ENCODE results near the gene AMACR. TPM values are rescaled to one million over a fixed set of nuclear protein-coding genes. Genes with fewer than 3 reads are reported as not detected.

Gene AMACR
- total RNA-seq, 1 experiment from 2014 or later = 20.6 TPM

DNA sequence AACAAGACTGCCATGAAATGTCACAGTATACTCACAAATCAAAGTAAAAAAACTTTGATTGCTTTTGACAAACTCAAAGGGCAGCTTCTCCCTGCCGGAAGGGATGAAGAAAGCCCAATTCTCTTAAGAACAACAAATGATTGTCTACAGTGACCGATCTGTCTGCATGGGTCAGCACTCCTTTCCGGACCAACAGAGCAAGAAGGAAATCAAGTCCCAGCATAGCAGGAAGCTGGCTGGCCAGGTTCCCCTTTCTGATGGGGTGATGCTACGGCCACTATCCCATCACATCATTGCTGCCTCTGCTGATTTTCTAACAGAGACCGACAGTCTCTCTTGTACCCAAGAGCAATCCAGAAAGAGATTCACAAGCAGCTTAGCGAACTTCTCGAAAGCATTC is 34.5 kb upstream of the AMACR start:
- no TSS peak for BruUV-seq (replicated peaks)
- intact Hi-C loops (cut with micrococcal nuclease; ENCODE audit: unreplicated experiment) = no loop called here
- DNase-seq (ENCODE audit: low read depth, low spot score) = no peak
- Histone ChIP-seq H3K4me1 (ENCODE audit: control insufficient read depth, insufficient read depth, low read length) (no peaks in the 10 kb centered on the region), H3K27ac (ENCODE audit: low read length) (no peak overlapping the region), H3K27me3 (ENCODE audit: control insufficient read depth, insufficient read depth, low read length) (no peaks in the 10 kb centered on the region), H3K9me3 (ENCODE audit: control insufficient read depth, insufficient read depth, low read depth, low read length) (no peaks in the 10 kb centered on the region), H3K36me3 (ENCODE audit: control insufficient read depth, insufficient read depth, low read length) (no peaks in the 10 kb centered on the region), H3K4me3 (ENCODE audit: low read depth in 2 of 2, low read length in 2 of 2) (no peak overlapping the region)
- in situ Hi-C loops (cut with HindIII; ENCODE audit: low pct_unique_long_range_greater_than_20kb, low sequenced_read_pairs) = no loop called here
- TF ChIP-seq, protein P1, sequence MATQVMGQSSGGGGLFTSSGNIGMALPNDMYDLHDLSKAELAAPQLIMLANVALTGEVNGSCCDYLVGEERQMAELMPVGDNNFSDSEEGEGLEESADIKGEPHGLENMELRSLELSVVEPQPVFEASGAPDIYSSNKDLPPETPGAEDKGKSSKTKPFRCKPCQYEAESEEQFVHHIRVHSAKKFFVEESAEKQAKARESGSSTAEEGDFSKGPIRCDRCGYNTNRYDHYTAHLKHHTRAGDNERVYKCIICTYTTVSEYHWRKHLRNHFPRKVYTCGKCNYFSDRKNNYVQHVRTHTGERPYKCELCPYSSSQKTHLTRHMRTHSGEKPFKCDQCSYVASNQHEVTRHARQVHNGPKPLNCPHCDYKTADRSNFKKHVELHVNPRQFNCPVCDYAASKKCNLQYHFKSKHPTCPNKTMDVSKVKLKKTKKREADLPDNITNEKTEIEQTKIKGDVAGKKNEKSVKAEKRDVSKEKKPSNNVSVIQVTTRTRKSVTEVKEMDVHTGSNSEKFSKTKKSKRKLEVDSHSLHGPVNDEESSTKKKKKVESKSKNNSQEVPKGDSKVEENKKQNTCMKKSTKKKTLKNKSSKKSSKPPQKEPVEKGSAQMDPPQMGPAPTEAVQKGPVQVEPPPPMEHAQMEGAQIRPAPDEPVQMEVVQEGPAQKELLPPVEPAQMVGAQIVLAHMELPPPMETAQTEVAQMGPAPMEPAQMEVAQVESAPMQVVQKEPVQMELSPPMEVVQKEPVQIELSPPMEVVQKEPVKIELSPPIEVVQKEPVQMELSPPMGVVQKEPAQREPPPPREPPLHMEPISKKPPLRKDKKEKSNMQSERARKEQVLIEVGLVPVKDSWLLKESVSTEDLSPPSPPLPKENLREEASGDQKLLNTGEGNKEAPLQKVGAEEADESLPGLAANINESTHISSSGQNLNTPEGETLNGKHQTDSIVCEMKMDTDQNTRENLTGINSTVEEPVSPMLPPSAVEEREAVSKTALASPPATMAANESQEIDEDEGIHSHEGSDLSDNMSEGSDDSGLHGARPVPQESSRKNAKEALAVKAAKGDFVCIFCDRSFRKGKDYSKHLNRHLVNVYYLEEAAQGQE (IDR thresholded peaks at IDR 0.05; ENCODE audit: insufficient read depth in 1 of 2, low read depth in 2 of 2, low read length in 1 of 2) = no peak
- TF ChIP-seq POLR2AphosphoS5 (IDR thresholded peaks at IDR 0.05; ENCODE audit: low read depth, low read length) (no peak), SIN3A (IDR thresholded peaks at IDR 0.05; ENCODE audit: borderline replicate concordance, insufficient read depth, low read depth, low read length) (no peak), TCF7L2 (IDR thresholded peaks at IDR 0.05; ENCODE audit: low read depth, low read length) (no peak)
- TF ChIP-seq, protein P2, sequence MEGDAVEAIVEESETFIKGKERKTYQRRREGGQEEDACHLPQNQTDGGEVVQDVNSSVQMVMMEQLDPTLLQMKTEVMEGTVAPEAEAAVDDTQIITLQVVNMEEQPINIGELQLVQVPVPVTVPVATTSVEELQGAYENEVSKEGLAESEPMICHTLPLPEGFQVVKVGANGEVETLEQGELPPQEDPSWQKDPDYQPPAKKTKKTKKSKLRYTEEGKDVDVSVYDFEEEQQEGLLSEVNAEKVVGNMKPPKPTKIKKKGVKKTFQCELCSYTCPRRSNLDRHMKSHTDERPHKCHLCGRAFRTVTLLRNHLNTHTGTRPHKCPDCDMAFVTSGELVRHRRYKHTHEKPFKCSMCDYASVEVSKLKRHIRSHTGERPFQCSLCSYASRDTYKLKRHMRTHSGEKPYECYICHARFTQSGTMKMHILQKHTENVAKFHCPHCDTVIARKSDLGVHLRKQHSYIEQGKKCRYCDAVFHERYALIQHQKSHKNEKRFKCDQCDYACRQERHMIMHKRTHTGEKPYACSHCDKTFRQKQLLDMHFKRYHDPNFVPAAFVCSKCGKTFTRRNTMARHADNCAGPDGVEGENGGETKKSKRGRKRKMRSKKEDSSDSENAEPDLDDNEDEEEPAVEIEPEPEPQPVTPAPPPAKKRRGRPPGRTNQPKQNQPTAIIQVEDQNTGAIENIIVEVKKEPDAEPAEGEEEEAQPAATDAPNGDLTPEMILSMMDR (IDR thresholded peaks at IDR 0.05) = no peak
- no peak for ATAC-seq
- ChIA-PET CTCF (no interaction called here), POLR2A (no interaction called here)

- ATAC-seq (no peak), DNase-seq (ENCODE audit: low read depth, low spot score) (no peak)
- no peaks in the 10 kb centered on the region for H3K4me1 ChIP-seq (ENCODE audit: control insufficient read depth, insufficient read depth, low read length)
- intact Hi-C loops (cut with micrococcal nuclease; ENCODE audit: unreplicated experiment) (no loop called here), in situ Hi-C loops (cut with HindIII; ENCODE audit: low pct_unique_long_range_greater_than_20kb, low sequenced_read_pairs) (no loop called here)
- H3K27ac ChIP-seq (ENCODE audit: low read length) = no peak overlapping the region
- BruUV-seq (replicated peaks) = no TSS peak
- ChIA-PET CTCF (no interaction called here), POLR2A (no interaction called here)
- H3K27me3 ChIP-seq (ENCODE audit: control insufficient read depth, insufficient read depth, low read length) = no peaks in the 10 kb centered on the region
- TF ChIP-seq, protein P2 (IDR thresholded peaks at IDR 0.05) = no peak
- TF ChIP-seq, protein P1 (IDR thresholded peaks at IDR 0.05; ENCODE audit: insufficient read depth in 1 of 2, low read depth in 2 of 2, low read length in 1 of 2) = no peak
- TF ChIP-seq TCF7L2 (IDR thresholded peaks at IDR 0.05; ENCODE audit: low read depth, low read length) = no peak
- no peak for TF ChIP-seq SIN3A (IDR thresholded peaks at IDR 0.05; ENCODE audit: borderline replicate concordance, insufficient read depth, low read depth, low read length)
- no peak for TF ChIP-seq POLR2AphosphoS5 (IDR thresholded peaks at IDR 0.05; ENCODE audit: low read depth, low read length)
- no peaks in the 10 kb centered on the region for H3K9me3 ChIP-seq (ENCODE audit: control insufficient read depth, insufficient read depth, low read depth, low read length)
- no peak overlapping the region for H3K4me3 ChIP-seq (ENCODE audit: low read depth in 2 of 2, low read length in 2 of 2)
- no peaks in the 10 kb centered on the region for H3K36me3 ChIP-seq (ENCODE audit: control insufficient read depth, insufficient read depth, low read length)
Observed at GRCh38 chr5:34041247-34041972, 33.6 kb upstream of the AMACR start.

All from Panc1 (cell line).